ENCODE data around the gene VSIG10L2.

Gene VSIG10L2

DNA sequence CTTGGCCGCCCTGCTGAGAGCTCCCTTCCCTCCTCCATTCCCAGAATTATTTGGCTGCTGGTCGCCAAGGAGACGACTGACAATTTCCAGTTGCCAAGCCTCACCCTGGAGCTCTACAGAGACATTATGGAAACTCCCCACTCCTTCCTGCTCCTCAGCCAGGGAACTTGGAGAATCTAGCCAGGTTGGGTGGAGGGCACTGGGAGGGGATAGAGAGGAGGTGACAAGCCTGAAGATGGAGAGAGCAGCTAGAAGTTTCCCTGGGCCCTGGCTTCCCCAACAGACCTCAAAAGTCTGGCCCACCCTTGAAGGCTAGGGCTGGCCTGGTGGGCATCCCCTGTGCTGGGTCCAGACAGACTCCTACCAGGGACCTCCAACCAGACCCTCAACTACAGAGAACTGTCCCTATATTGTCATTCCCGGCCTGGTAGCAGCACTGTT, 6.7 kb upstream of the VSIG10L2 start (continued):
- TF ChIP-seq PPARA (CRISPR knock-in tag; IDR thresholded peaks at IDR 0.05; ENCODE audit: borderline replicate concordance), result no peak
- no peak for TF ChIP-seq BACH2 (CRISPR knock-in tag; IDR thresholded peaks at IDR 0.05; ENCODE audit: borderline replicate concordance)
- TF ChIP-seq, protein P1, sequence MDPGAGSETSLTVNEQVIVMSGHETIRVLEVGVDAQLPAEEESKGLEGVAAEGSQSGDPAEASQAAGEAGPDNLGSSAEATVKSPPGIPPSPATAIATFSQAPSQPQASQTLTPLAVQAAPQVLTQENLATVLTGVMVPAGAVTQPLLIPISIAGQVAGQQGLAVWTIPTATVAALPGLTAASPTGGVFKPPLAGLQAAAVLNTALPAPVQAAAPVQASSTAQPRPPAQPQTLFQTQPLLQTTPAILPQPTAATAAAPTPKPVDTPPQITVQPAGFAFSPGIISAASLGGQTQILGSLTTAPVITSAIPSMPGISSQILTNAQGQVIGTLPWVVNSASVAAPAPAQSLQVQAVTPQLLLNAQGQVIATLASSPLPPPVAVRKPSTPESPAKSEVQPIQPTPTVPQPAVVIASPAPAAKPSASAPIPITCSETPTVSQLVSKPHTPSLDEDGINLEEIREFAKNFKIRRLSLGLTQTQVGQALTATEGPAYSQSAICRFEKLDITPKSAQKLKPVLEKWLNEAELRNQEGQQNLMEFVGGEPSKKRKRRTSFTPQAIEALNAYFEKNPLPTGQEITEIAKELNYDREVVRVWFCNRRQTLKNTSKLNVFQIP (CRISPR knock-in tag; IDR thresholded peaks at IDR 0.05; ENCODE audit: borderline replicate concordance, low read depth), result no peak
- TF ChIP-seq, protein P2, sequence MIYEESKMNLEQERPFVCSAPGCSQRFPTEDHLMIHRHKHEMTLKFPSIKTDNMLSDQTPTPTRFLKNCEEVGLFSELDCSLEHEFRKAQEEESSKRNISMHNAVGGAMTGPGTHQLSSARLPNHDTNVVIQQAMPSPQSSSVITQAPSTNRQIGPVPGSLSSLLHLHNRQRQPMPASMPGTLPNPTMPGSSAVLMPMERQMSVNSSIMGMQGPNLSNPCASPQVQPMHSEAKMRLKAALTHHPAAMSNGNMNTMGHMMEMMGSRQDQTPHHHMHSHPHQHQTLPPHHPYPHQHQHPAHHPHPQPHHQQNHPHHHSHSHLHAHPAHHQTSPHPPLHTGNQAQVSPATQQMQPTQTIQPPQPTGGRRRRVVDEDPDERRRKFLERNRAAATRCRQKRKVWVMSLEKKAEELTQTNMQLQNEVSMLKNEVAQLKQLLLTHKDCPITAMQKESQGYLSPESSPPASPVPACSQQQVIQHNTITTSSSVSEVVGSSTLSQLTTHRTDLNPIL (CRISPR knock-in tag; IDR thresholded peaks at IDR 0.05; ENCODE audit: low read depth), result no peak
- TF ChIP-seq ISL1 (CRISPR knock-in tag; IDR thresholded peaks at IDR 0.05), result no peak
- TF ChIP-seq ZNF8 (CRISPR knock-in tag; IDR thresholded peaks at IDR 0.05), result no peak
- no peak for TF ChIP-seq OSR1 (CRISPR knock-in tag; IDR thresholded peaks at IDR 0.05)
- no peak for TF ChIP-seq CSDC2 (CRISPR knock-in tag; IDR thresholded peaks at IDR 0.05)

DNA sequence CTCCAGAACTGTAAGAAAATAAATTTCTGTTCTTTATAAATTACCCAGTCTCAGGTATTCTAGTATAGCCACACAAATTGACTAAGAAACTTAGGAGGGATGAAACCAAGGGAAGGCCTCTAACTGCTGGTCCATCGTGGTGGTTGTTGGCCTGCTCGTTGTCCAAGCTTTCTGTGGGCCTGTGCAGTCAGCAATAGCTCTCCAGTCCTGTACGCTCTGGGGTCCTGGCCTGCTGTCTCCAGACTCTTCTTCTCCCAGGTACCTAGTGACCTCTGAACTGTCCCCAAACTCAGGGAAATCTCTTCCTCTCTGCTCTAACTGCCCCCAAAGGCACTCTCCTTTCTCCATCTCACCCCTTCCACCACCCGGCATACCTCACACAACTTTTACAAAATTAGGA, 5.7 kb upstream of the VSIG10L2 start:
- no peak for ATAC-seq
- TF ChIP-seq, protein P3, sequence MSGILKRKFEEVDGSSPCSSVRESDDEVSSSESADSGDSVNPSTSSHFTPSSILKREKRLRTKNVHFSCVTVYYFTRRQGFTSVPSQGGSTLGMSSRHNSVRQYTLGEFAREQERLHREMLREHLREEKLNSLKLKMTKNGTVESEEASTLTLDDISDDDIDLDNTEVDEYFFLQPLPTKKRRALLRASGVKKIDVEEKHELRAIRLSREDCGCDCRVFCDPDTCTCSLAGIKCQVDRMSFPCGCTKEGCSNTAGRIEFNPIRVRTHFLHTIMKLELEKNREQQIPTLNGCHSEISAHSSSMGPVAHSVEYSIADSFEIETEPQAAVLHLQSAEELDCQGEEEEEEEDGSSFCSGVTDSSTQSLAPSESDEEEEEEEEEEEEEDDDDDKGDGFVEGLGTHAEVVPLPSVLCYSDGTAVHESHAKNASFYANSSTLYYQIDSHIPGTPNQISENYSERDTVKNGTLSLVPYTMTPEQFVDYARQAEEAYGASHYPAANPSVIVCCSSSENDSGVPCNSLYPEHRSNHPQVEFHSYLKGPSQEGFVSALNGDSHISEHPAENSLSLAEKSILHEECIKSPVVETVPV (CRISPR knock-in tag; IDR thresholded peaks at IDR 0.05), result no peak
- TF ChIP-seq ZNF70 (CRISPR knock-in tag; IDR thresholded peaks at IDR 0.05) (no peak), SNAI2 (CRISPR knock-in tag; IDR thresholded peaks at IDR 0.05) (no peak), TOX (CRISPR knock-in tag; IDR thresholded peaks at IDR 0.05; ENCODE audit: borderline replicate concordance) (no peak), ZFP3 (CRISPR knock-in tag; IDR thresholded peaks at IDR 0.05) (no peak), PPARA (CRISPR knock-in tag; IDR thresholded peaks at IDR 0.05; ENCODE audit: borderline replicate concordance) (no peak), ISL1 (CRISPR knock-in tag; IDR thresholded peaks at IDR 0.05) (no peak), ZNF565 (CRISPR knock-in tag; conservative IDR thresholded peaks at IDR 0.05; ENCODE audit: low read depth) (no peak), ZNF8 (CRISPR knock-in tag; IDR thresholded peaks at IDR 0.05) (no peak), BACH2 (CRISPR knock-in tag; IDR thresholded peaks at IDR 0.05; ENCODE audit: borderline replicate concordance) (no peak), ZFP30 (CRISPR knock-in tag; IDR thresholded peaks at IDR 0.05) (no peak), GLIS3 (CRISPR knock-in tag; IDR thresholded peaks at IDR 0.05) (no peak), TCF4 (CRISPR knock-in tag; IDR thresholded peaks at IDR 0.05; ENCODE audit: borderline replicate concordance) (no peak), OSR1 (CRISPR knock-in tag; IDR thresholded peaks at IDR 0.05) (no peak)
- TF ChIP-seq, protein P4, sequence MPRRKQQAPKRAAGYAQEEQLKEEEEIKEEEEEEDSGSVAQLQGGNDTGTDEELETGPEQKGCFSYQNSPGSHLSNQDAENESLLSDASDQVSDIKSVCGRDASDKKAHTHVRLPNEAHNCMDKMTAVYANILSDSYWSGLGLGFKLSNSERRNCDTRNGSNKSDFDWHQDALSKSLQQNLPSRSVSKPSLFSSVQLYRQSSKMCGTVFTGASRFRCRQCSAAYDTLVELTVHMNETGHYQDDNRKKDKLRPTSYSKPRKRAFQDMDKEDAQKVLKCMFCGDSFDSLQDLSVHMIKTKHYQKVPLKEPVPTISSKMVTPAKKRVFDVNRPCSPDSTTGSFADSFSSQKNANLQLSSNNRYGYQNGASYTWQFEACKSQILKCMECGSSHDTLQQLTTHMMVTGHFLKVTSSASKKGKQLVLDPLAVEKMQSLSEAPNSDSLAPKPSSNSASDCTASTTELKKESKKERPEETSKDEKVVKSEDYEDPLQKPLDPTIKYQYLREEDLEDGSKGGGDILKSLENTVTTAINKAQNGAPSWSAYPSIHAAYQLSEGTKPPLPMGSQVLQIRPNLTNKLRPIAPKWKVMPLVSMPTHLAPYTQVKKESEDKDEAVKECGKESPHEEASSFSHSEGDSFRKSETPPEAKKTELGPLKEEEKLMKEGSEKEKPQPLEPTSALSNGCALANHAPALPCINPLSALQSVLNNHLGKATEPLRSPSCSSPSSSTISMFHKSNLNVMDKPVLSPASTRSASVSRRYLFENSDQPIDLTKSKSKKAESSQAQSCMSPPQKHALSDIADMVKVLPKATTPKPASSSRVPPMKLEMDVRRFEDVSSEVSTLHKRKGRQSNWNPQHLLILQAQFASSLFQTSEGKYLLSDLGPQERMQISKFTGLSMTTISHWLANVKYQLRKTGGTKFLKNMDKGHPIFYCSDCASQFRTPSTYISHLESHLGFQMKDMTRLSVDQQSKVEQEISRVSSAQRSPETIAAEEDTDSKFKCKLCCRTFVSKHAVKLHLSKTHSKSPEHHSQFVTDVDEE (CRISPR knock-in tag; IDR thresholded peaks at IDR 0.05), result no peak
- TF ChIP-seq, protein P1 (CRISPR knock-in tag; IDR thresholded peaks at IDR 0.05; ENCODE audit: borderline replicate concordance, low read depth), result no peak
- TF ChIP-seq, protein P5, sequence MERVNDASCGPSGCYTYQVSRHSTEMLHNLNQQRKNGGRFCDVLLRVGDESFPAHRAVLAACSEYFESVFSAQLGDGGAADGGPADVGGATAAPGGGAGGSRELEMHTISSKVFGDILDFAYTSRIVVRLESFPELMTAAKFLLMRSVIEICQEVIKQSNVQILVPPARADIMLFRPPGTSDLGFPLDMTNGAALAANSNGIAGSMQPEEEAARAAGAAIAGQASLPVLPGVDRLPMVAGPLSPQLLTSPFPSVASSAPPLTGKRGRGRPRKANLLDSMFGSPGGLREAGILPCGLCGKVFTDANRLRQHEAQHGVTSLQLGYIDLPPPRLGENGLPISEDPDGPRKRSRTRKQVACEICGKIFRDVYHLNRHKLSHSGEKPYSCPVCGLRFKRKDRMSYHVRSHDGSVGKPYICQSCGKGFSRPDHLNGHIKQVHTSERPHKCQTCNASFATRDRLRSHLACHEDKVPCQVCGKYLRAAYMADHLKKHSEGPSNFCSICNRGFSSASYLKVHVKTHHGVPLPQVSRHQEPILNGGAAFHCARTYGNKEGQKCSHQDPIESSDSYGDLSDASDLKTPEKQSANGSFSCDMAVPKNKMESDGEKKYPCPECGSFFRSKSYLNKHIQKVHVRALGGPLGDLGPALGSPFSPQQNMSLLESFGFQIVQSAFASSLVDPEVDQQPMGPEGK (CRISPR knock-in tag; IDR thresholded peaks at IDR 0.05; ENCODE audit: borderline replicate concordance), result no peak
- TF ChIP-seq, protein P2 (CRISPR knock-in tag; IDR thresholded peaks at IDR 0.05; ENCODE audit: low read depth), result no peak

Data from SK-N-SH treated with all-trans-retinoic acid at 6 μM for 48 hours (cell line).